K562 (cell line): Measurements from ENCODE around the gene ZNF562. TPM values are rescaled to one million over a fixed set of nuclear protein-coding genes. Genes with fewer than 3 reads are reported as not detected.

Experiments
- ARHGAP35 ChIP-seq: fragments of 450-650 bp; IDR thresholded peaks from 2 replicates; pipeline ENCODE4 v1.6.1; 2018; ENCODE audit not compliant: partially characterized antibody
- C11orf30 ChIP-seq: fragments of 450-650 bp; IDR thresholded peaks from 2 replicates; pipeline ENCODE4 v1.6.1; 2016; ENCODE audit warnings: low read depth, mild to moderate bottlenecking
- EWSR1 ChIP-seq: fragments of 450-650 bp; IDR thresholded peaks from 2 replicates; pipeline ENCODE4 v1.6.1; 2018; ENCODE audit warnings: borderline replicate concordance, mild to moderate bottlenecking, low read depth, moderate library complexity; ENCODE audit not compliant: partially characterized antibody
- GABPA ChIP-seq: fragments of 200-800 bp; sonication (Bioruptor generic); conservative IDR thresholded peaks from 2 replicates; pipeline ENCODE4 v1.6.1; 2016; ENCODE audit warnings: low read depth, missing genetic modification characterization, missing compliant biosample characterization
- JUN ChIP-seq, 2 experiments: sonication (generic) in 1 of 2; formaldehyde crosslinking in 1 of 2; IDR thresholded peaks; 2 replicates each; pipeline versions ENCODE4 v1.6.1 to v1.8.0; 2012 to 2022; ENCODE audit warnings: borderline replicate concordance in 2 of 2, mild to moderate bottlenecking in 2 of 2, improper control_type of control experiment in 1 of 2, low read depth in 1 of 2, low read length in 1 of 2, missing genetic modification reagents in 1 of 2
- SNIP1 ChIP-seq: fragments of 450-650 bp; IDR thresholded peaks from 2 replicates; pipeline ENCODE4 v1.7.1; 2017; ENCODE audit warnings: low read depth, mild to moderate bottlenecking
- TBL1XR1 ChIP-seq, 2 experiments: IDR thresholded peaks; 2 replicates each; pipeline ENCODE4 v1.6.1; 2012; ENCODE audit warnings: improper control_type of control experiment in 2 of 2, low read length in 2 of 2, mild to moderate bottlenecking in 1 of 2
- TOE1 ChIP-seq, 2 experiments: fragments of 450-650 bp in 1 of 2; sonication (generic) in 1 of 2; formaldehyde crosslinking in 1 of 2; IDR thresholded peaks; 2 replicates each; pipeline versions ENCODE4 v1.7.1 to v1.8.0; 2016 to 2022; ENCODE audit warnings: borderline replicate concordance in 2 of 2, mild to moderate bottlenecking in 2 of 2, antibody characterized with exemption in 1 of 2, inconsistent platforms in 1 of 2, low read depth in 1 of 2, missing genetic modification reagents in 1 of 2, moderate library complexity in 1 of 2
- TRIM24 ChIP-seq, 2 experiments: fragments of 450-650 bp; IDR thresholded peaks; 2 replicates each; pipeline ENCODE4 v1.6.1; 2016
- ZNF785 ChIP-seq: fragments of 250-450 bp; sonication (Bioruptor Pico); IDR thresholded peaks from 2 replicates; pipeline ENCODE4 v1.4.0; 2020; ENCODE audit warnings: mild to moderate bottlenecking
- polyA plus RNA-seq, 8 experiments: library from polyadenylated mRNA; depleted of rRNA in 4 of 8; stranded (reverse) in 5 of 8; unstranded in 3 of 8; fragments of >200 nt; fragmentation: Nextera tagmentation in 2 of 8; fragmentation: Illumina TruSeq in 1 of 8; extraction: Ambion mirVana in 2 of 8; extraction: Trizol in 1 of 8; gene quantifications; 2 replicates each; pipeline versions ENCODE4 v1.2.1 to v1.2.3, GENCODE V29; 2011 to 2014; ENCODE audit warnings: inconsistent platforms in 1 of 8, missing spikeins in 1 of 8
- total RNA-seq, 7 experiments: library from RNA; depleted of rRNA in 6 of 7; stranded (reverse); fragments of >200 nt in 6 of 7; fragmentation: Illumina TruSeq in 2 of 7; extraction: Trizol in 2 of 7; gene quantifications; 2 replicates each; pipeline versions ENCODE4 v1.2.1 to v1.2.3, GENCODE V29; 2011 to 2021; ENCODE audit warnings: low replicate concordance in 1 of 7
- TF ChIP-seq, protein P1 (sequence below): fragments of 450-650 bp; IDR thresholded peaks from 2 replicates; pipeline ENCODE4 v1.7.0; 2016; ENCODE audit warnings: borderline replicate concordance
- TF ChIP-seq, protein P2 (sequence below), 2 experiments: fragments of 250-450 bp in 1 of 2; fragments of 450-650 bp in 1 of 2; sonication (Bioruptor Pico) in 1 of 2; IDR thresholded peaks; 2 replicates each; pipeline versions ENCODE4 v1.6.1 to v1.8.0; 2016 to 2021; ENCODE audit warnings: mild to moderate bottlenecking in 2 of 2, moderate library complexity in 2 of 2, missing compliant biosample characterization in 1 of 2, missing genetic modification characterization in 1 of 2
- TF ChIP-seq, protein P3 (sequence below): sonication (generic); formaldehyde crosslinking; IDR thresholded peaks from 2 replicates; pipeline ENCODE4 v1.8.0; 2022; ENCODE audit warnings: missing genetic modification reagents, mild to moderate bottlenecking, moderate library complexity, borderline replicate concordance

ZNF562 gene
- total and polyA plus RNA-seq, 9 of the 15 experiments (the other 6 are each of a cell fraction or from before 2014, with no cell fraction given), result 11.8 to 46.9 (median 20.8) TPM

DNA sequence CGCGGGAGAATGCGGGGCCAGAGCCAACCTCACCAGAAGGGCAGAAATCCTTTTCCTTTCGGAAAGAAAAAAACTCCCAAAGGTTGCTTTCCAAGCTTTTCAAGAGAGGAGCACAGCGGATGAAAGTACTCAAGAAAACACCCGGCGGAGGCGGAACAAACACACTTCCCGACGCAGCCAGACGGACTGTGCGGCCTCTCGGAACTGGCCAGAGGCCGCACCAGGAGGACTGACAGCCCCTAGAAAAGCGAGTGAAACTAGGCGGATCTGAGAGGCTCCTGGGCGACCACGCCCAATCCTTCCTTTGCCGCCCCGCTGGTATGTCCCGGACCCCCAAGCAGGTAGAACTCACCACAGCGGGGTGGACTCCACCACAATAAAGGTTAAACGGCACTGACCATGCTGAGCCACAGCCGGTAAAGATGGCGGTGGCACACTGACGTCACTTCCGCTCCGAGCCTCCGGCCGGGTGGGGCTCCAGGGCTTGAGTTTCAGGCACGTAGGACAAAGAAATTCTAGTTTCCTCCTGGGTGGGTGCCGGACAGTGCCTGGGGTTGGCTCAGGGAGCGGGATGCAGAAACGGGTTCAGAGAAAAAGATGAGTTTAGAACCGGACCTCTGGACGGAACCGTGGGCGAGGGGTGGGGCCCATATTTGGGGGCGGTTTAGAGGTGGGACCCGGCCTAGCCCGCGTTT lies at the start of gene ZNF562 (continued):
- TF ChIP-seq, protein P1, sequence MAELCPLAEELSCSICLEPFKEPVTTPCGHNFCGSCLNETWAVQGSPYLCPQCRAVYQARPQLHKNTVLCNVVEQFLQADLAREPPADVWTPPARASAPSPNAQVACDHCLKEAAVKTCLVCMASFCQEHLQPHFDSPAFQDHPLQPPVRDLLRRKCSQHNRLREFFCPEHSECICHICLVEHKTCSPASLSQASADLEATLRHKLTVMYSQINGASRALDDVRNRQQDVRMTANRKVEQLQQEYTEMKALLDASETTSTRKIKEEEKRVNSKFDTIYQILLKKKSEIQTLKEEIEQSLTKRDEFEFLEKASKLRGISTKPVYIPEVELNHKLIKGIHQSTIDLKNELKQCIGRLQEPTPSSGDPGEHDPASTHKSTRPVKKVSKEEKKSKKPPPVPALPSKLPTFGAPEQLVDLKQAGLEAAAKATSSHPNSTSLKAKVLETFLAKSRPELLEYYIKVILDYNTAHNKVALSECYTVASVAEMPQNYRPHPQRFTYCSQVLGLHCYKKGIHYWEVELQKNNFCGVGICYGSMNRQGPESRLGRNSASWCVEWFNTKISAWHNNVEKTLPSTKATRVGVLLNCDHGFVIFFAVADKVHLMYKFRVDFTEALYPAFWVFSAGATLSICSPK, result no peak
- TF ChIP-seq ZNF785 (CRISPR knock-in tag) (no peak), SNIP1 (0 out of 2 replicates have a peak, but pooled peaks have one; percentile 19), C11orf30 (peak; percentile 86), ARHGAP35 (no peak), TRIM24 (IDR thresholded peaks at IDR 0.05) (peak in 1 of 2 experiments; percentile 93; a peak in 2 of 4 replicates), TBL1XR1 (IDR thresholded peaks at IDR 0.05; ENCODE audit: low read length in 2 of 2) (no peak), GABPA (peak; percentile 97), EWSR1 (no peak), TOE1 (IDR thresholded peaks at IDR 0.05; ENCODE audit: borderline replicate concordance) (peak; percentile 75), TOE1 (CRISPR knock-in tag; IDR thresholded peaks at IDR 0.05; ENCODE audit: borderline replicate concordance, low read depth) (no peak), JUN (IDR thresholded peaks at IDR 0.05; ENCODE audit: borderline replicate concordance, low read depth, low read length) (peak; percentile 41; the same call in 1 of the 2 replicates), JUN (CRISPR knock-in tag; IDR thresholded peaks at IDR 0.05; ENCODE audit: borderline replicate concordance) (peak; percentile 37; the same call in 1 of the 2 replicates)
- TF ChIP-seq, protein P2, sequence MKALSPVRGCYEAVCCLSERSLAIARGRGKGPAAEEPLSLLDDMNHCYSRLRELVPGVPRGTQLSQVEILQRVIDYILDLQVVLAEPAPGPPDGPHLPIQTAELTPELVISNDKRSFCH (CRISPR knock-in tag; IDR thresholded peaks at IDR 0.05), result no peak
- TF ChIP-seq, protein P2 (tag; IDR thresholded peaks at IDR 0.05), result 0 out of 2 replicates have a peak, but pooled peaks have one; percentile 58
- TF ChIP-seq, protein P3, sequence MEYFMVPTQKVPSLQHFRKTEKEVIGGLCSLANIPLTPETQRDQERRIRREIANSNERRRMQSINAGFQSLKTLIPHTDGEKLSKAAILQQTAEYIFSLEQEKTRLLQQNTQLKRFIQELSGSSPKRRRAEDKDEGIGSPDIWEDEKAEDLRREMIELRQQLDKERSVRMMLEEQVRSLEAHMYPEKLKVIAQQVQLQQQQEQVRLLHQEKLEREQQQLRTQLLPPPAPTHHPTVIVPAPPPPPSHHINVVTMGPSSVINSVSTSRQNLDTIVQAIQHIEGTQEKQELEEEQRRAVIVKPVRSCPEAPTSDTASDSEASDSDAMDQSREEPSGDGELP (CRISPR knock-in tag), result peak; percentile 77; the same call in 1 of the 2 replicates
